ENCODE measurements around the gene CCDC127. TPM values are rescaled to one million over a fixed set of nuclear protein-coding genes. Genes with fewer than 3 reads are reported as not detected.

The CCDC127 gene
- polyA plus RNA-seq, 3 donors = 0.68 to 1.5 (median 0.85) TPM

GRCh38 chr5:190366-191035, 27.5 kb downstream of the CCDC127 start:
- Mint-ChIP-seq H3K27me3 (ENCODE audit: low read depth in 3 of 3) (peaks cover 13 to 35% (median 18%) of the 10 kb centered on the region in 3 donors), H3K4me3 (peak overlapping the region in 1 of 2 donors; percentile 19)
- no peaks in the 10 kb centered on the region for H4K20me1 ChIP-seq (ENCODE audit: insufficient read depth, low read length)

GRCh38 chr5:189976-190365, 28.0 kb downstream of the CCDC127 start:
- H3K4me1 ChIP-seq (ENCODE audit: control insufficient read depth in 1 of 2, insufficient read depth in 2 of 2, low read length in 2 of 2) = peaks cover 0 to 3% of the 10 kb centered on the region in 2 donors
- peaks cover 6% of the 10 kb centered on the region for H3K4me1 Mint-ChIP-seq
- peaks cover 13 to 35% (median 18%) of the 10 kb centered on the region in 3 donors for H3K27me3 Mint-ChIP-seq (ENCODE audit: low read depth in 3 of 3)
- H3K9ac ChIP-seq (ENCODE audit: insufficient read depth, low read length, poor library complexity, severe bottlenecking) = no peak overlapping the region
- 91% methylated on average over 10 of the region's 11 CpGs for WGBS (ENCODE audit: insufficient coverage)
- H3K4me2 ChIP-seq (replicated peaks; ENCODE audit: extremely low read depth, low read length, poor library complexity, severe bottlenecking) = no peak overlapping the region
- no peak overlapping the region for H3K4me3 ChIP-seq (replicated peaks in 1 of 3; ENCODE audit: low read depth in 2 of 3, low read length in 3 of 3)
- H3K9me3 Mint-ChIP-seq = peaks cover 0 to 2% (median 0%) of the 10 kb centered on the region in 7 donors
- H3K9me3 ChIP-seq (replicated peaks in 1 of 2; ENCODE audit: control insufficient read depth in 1 of 2, insufficient read depth in 1 of 2, low read length in 2 of 2) = no peaks in the 10 kb centered on the region
- H3K27ac Mint-ChIP-seq = no peak overlapping the region
- intact Hi-C loops (cut with micrococcal nuclease) = no loop called here
- H3K4me3 Mint-ChIP-seq = no peak overlapping the region
- no peak overlapping the region for H3K27ac ChIP-seq (ENCODE audit: low read depth in 1 of 2, low read length in 2 of 2)
- TF ChIP-seq CTCF (IDR thresholded peaks at IDR 0.05) = no peak
- peaks cover 0 to 8% of the 10 kb centered on the region in 2 donors for H3K27me3 ChIP-seq (ENCODE audit: control insufficient read depth in 2 of 2, insufficient read depth in 2 of 2, low read length in 2 of 2)
- DNase-seq = no peak
- H3K36me3 Mint-ChIP-seq = no peaks in the 10 kb centered on the region
- no peaks in the 10 kb centered on the region for H3K36me3 ChIP-seq (replicated peaks in 1 of 2; ENCODE audit: control insufficient read depth in 1 of 2, insufficient read depth in 2 of 2, low read length in 2 of 2)
- no peaks in the 10 kb centered on the region for H3K79me2 ChIP-seq (ENCODE audit: insufficient read depth, low read length)
- H4K20me1 ChIP-seq (ENCODE audit: insufficient read depth, low read length) = no peaks in the 10 kb centered on the region
- H2AFZ ChIP-seq (ENCODE audit: insufficient read depth, low read depth, low read length, poor library complexity, severe bottlenecking) = no peak overlapping the region

More at GRCh38 chr5:190366-191035, 27.5 kb downstream of the CCDC127 start:
- Histone ChIP-seq H3K4me3 (replicated peaks in 1 of 3; ENCODE audit: low read depth in 2 of 3, low read length in 3 of 3) (no peak overlapping the region), H3K27me3 (ENCODE audit: control insufficient read depth in 2 of 2, insufficient read depth in 2 of 2, low read length in 2 of 2) (peaks cover 0 to 8% of the 10 kb centered on the region in 2 donors), H2AFZ (ENCODE audit: insufficient read depth, low read depth, low read length, poor library complexity, severe bottlenecking) (no peak overlapping the region), H3K4me1 (ENCODE audit: control insufficient read depth in 1 of 2, insufficient read depth in 2 of 2, low read length in 2 of 2) (peaks cover 0 to 3% of the 10 kb centered on the region in 2 donors), H3K4me2 (replicated peaks; ENCODE audit: extremely low read depth, low read length, poor library complexity, severe bottlenecking) (no peak overlapping the region), H3K27ac (ENCODE audit: low read depth in 1 of 2, low read length in 2 of 2) (no peak overlapping the region), H3K9ac (ENCODE audit: insufficient read depth, low read length, poor library complexity, severe bottlenecking) (no peak overlapping the region), H3K36me3 (replicated peaks in 1 of 2; ENCODE audit: control insufficient read depth in 1 of 2, insufficient read depth in 2 of 2, low read length in 2 of 2) (no peaks in the 10 kb centered on the region), H3K9me3 (replicated peaks in 1 of 2; ENCODE audit: control insufficient read depth in 1 of 2, insufficient read depth in 1 of 2, low read length in 2 of 2) (no peaks in the 10 kb centered on the region), H3K79me2 (ENCODE audit: insufficient read depth, low read length) (no peaks in the 10 kb centered on the region)
- TF ChIP-seq CTCF (IDR thresholded peaks at IDR 0.05) = no peak
- intact Hi-C loops (cut with micrococcal nuclease) = no loop called here
- Mint-ChIP-seq H3K4me1 (peaks cover 6% of the 10 kb centered on the region), H3K27ac (no peak overlapping the region), H3K36me3 (no peaks in the 10 kb centered on the region), H3K9me3 (peaks cover 0 to 2% (median 0%) of the 10 kb centered on the region in 7 donors)
- no peak for DNase-seq
- WGBS (ENCODE audit: insufficient coverage) = 84% methylated on average over 8 of the region's 16 CpGs

Measured in CD14-positive monocyte (primary cell).